HCT116 (cell line): ENCODE results near the gene ARHGAP19.

Experiments used
- CTCF ChIP-seq, 3 experiments: fragments of 200-600 bp in 1 of 3; sonication (generic) in 1 of 3; IDR thresholded peaks in 2 of 3; conservative IDR thresholded peaks in 1 of 3; 2 replicates each; pipeline ENCODE4 v1.5.1; 2012 to 2017; ENCODE audit warnings: low read depth in 2 of 3, low read length in 2 of 3, antibody characterized with exemption in 1 of 3, borderline replicate concordance in 1 of 3, control low read depth in 1 of 3, mild to moderate bottlenecking in 1 of 3, mixed read lengths in 1 of 3, mixed run types in 1 of 3, moderate library complexity in 1 of 3; ENCODE audit not compliant: insufficient read depth in 1 of 3
- EZH2 ChIP-seq: fragments of 200-600 bp; sonication (generic); IDR thresholded peaks from 2 replicates; pipeline ENCODE4 v1.6.1; 2017; ENCODE audit warnings: antibody characterized with exemption, mixed run types
- EZH2phosphoT487 ChIP-seq: fragments of 200-600 bp; IDR thresholded peaks from 2 replicates; pipeline ENCODE4 v1.6.1; 2018; ENCODE audit warnings: antibody characterized with exemption, borderline replicate concordance
- POLR2A ChIP-seq: IDR thresholded peaks from 2 replicates; pipeline ENCODE4 v1.7.0; 2011; ENCODE audit warnings: borderline replicate concordance; ENCODE audit not compliant: insufficient read depth, insufficient read length; ENCODE audit errors: extremely low read depth
- POLR2AphosphoS5 ChIP-seq: IDR thresholded peaks from 2 replicates; pipeline ENCODE4 v1.6.1; 2011; ENCODE audit warnings: mild to moderate bottlenecking, low read depth, low read length, moderate library complexity
- SRF ChIP-seq: IDR thresholded peaks from 2 replicates; pipeline ENCODE4 v1.6.1; 2012; ENCODE audit warnings: low read depth
- ZNF274 ChIP-seq: fragments of 200-500 bp; sonication (Bioruptor generic); IDR thresholded peaks from 2 replicates; pipeline ENCODE4 v1.6.1; 2014; ENCODE audit warnings: mild to moderate bottlenecking, low read depth, low read length, inconsistent platforms

GRCh38 chr10:97334370-97335175 lies 42.1 kb upstream of the ARHGAP19 start, which contains the start of gene FRAT2:
- TF ChIP-seq CTCF (IDR thresholded peaks at IDR 0.05 in 2 of 3, conservative IDR thresholded peaks at IDR 0.05 in 1 of 3; ENCODE audit: borderline replicate concordance in 1 of 3, insufficient read depth in 1 of 3, low read depth in 2 of 3, low read length in 2 of 3), result no peak
- no peak for TF ChIP-seq SRF
- peak; percentile 70 for TF ChIP-seq POLR2AphosphoS5
- TF ChIP-seq ZNF274, result no peak
- no peak for TF ChIP-seq EZH2
- TF ChIP-seq EZH2phosphoT487, result no peak
- TF ChIP-seq POLR2A, result no peak
